Measurements from ENCODE around the gene STK32B. TPM values are rescaled to one million over a fixed set of nuclear protein-coding genes. Genes with fewer than 3 reads are reported as not detected.

STK32B gene
- total RNA-seq, 1 experiment from 2014 or later, result 11.6 TPM

- intact Hi-C loops (cut with micrococcal nuclease; ENCODE audit: unreplicated experiment), result no loop called here
- ChIA-PET POLR2A (no interaction called here), CTCF (interaction anchor here (0.7 kb wide), 1 partner anchor 481 kb away, joined by 3 read pairs; no protein-coding TSS in a partner anchor)
- Histone ChIP-seq H3K4me1 (ENCODE audit: control insufficient read depth, insufficient read depth, low read length) (no peaks in the 10 kb centered on the region), H3K36me3 (ENCODE audit: control insufficient read depth, insufficient read depth, low read length) (no peaks in the 10 kb centered on the region), H3K27ac (ENCODE audit: low read length) (no peak overlapping the region), H3K27me3 (ENCODE audit: control insufficient read depth, insufficient read depth, low read length) (no peaks in the 10 kb centered on the region), H3K4me3 (ENCODE audit: low read depth in 2 of 2, low read length in 2 of 2) (no peak overlapping the region), H3K9me3 (ENCODE audit: control insufficient read depth, insufficient read depth, low read depth, low read length) (no peaks in the 10 kb centered on the region)
- no TSS peak for BruUV-seq (replicated peaks)
- DNase-seq (ENCODE audit: low read depth, low spot score) (no peak), ATAC-seq (no peak)
- no peak for TF ChIP-seq POLR2AphosphoS5 (IDR thresholded peaks at IDR 0.05; ENCODE audit: low read depth, low read length)
- no peak for TF ChIP-seq CTCF (IDR thresholded peaks at IDR 0.05)
- no peak for TF ChIP-seq SIN3A (IDR thresholded peaks at IDR 0.05; ENCODE audit: borderline replicate concordance, insufficient read depth, low read depth, low read length)
- TF ChIP-seq, protein P1, sequence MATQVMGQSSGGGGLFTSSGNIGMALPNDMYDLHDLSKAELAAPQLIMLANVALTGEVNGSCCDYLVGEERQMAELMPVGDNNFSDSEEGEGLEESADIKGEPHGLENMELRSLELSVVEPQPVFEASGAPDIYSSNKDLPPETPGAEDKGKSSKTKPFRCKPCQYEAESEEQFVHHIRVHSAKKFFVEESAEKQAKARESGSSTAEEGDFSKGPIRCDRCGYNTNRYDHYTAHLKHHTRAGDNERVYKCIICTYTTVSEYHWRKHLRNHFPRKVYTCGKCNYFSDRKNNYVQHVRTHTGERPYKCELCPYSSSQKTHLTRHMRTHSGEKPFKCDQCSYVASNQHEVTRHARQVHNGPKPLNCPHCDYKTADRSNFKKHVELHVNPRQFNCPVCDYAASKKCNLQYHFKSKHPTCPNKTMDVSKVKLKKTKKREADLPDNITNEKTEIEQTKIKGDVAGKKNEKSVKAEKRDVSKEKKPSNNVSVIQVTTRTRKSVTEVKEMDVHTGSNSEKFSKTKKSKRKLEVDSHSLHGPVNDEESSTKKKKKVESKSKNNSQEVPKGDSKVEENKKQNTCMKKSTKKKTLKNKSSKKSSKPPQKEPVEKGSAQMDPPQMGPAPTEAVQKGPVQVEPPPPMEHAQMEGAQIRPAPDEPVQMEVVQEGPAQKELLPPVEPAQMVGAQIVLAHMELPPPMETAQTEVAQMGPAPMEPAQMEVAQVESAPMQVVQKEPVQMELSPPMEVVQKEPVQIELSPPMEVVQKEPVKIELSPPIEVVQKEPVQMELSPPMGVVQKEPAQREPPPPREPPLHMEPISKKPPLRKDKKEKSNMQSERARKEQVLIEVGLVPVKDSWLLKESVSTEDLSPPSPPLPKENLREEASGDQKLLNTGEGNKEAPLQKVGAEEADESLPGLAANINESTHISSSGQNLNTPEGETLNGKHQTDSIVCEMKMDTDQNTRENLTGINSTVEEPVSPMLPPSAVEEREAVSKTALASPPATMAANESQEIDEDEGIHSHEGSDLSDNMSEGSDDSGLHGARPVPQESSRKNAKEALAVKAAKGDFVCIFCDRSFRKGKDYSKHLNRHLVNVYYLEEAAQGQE (IDR thresholded peaks at IDR 0.05; ENCODE audit: insufficient read depth in 1 of 2, low read depth in 2 of 2, low read length in 1 of 2), result no peak
- TF ChIP-seq TCF7L2 (IDR thresholded peaks at IDR 0.05; ENCODE audit: low read depth, low read length), result no peak
- in situ Hi-C loops (cut with HindIII; ENCODE audit: low pct_unique_long_range_greater_than_20kb, low sequenced_read_pairs), result no loop called here
Measured at GRCh38 chr4:5018603-5019002, 32.7 kb upstream of the STK32B start.

DNA sequence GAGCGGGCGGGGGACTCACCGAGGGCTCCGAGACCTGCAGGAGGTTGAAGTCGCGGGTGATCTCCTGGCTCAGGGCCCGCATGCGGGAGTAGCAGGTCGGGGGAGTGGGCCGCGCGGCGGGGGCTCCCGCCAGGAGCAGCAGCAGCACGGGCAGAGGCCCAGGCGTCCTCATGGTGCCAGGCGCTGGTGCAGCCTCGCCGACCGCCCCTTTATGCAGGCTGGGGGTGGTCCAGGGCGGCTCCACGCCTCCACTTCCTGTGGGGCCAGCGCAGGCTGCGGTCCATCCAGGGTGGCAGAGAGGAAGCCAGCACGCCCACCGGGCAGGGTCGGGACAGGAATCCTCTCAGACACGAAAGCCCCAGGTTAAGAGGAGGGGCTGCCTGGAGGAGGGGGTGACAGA lies 32.0 kb upstream of the STK32B start, which contains the start of gene CYTL1:
Gene CYTL1 (minus strand): TSS at position 185 of the 400 bp plus-strand sequence. CDS start 13 bp downstream, at position 172.
- Histone ChIP-seq H3K4me1 (ENCODE audit: control insufficient read depth, insufficient read depth, low read length) (no peaks in the 10 kb centered on the region), H3K27me3 (ENCODE audit: control insufficient read depth, insufficient read depth, low read length) (no peaks in the 10 kb centered on the region), H3K4me3 (ENCODE audit: low read depth in 2 of 2, low read length in 2 of 2) (no peak within 1 kb of the TSS; a peak in 1 of 4 replicates), H3K27ac (ENCODE audit: low read length) (no peak within 1 kb of the TSS), H3K9me3 (ENCODE audit: control insufficient read depth, insufficient read depth, low read depth, low read length) (no peaks in the 10 kb centered on the region), H3K36me3 (ENCODE audit: control insufficient read depth, insufficient read depth, low read length) (no peaks in the 10 kb centered on the region)
- TF ChIP-seq, protein P1 (IDR thresholded peaks at IDR 0.05; ENCODE audit: insufficient read depth in 1 of 2, low read depth in 2 of 2, low read length in 1 of 2), result no peak
- no peak for TF ChIP-seq SIN3A (IDR thresholded peaks at IDR 0.05; ENCODE audit: borderline replicate concordance, insufficient read depth, low read depth, low read length)
- TF ChIP-seq POLR2AphosphoS5 (IDR thresholded peaks at IDR 0.05; ENCODE audit: low read depth, low read length), result no peak
- no peak for TF ChIP-seq CTCF (IDR thresholded peaks at IDR 0.05)
- no peak for TF ChIP-seq TCF7L2 (IDR thresholded peaks at IDR 0.05; ENCODE audit: low read depth, low read length)
- no TSS peak for BruUV-seq (replicated peaks)
- ChIA-PET POLR2A (no interaction called here), CTCF (no interaction called here)
- intact Hi-C loops (cut with micrococcal nuclease; ENCODE audit: unreplicated experiment) (no loop called here), in situ Hi-C loops (cut with HindIII; ENCODE audit: low pct_unique_long_range_greater_than_20kb, low sequenced_read_pairs) (no loop called here)
- DNase-seq (ENCODE audit: low read depth, low spot score) (no peak), ATAC-seq (no peak)

Measured in Panc1 (cell line).